GM23338 (cell line): ENCODE data around the gene ZDHHC8. TPM values are rescaled to one million over a fixed set of nuclear protein-coding genes. Genes with fewer than 3 reads are reported as not detected.

Experiments
- CREB1 ChIP-seq: fragments of 250-450 bp; sonication (Bioruptor Pico); IDR thresholded peaks from 2 replicates; pipeline ENCODE4 v1.5.0; 2020; ENCODE audit warnings: low read depth, mild to moderate bottlenecking, moderate library complexity
- EZH2phosphoT487 ChIP-seq: fragments of 200-600 bp; sonication (generic); IDR thresholded peaks from one replicate; pipeline ENCODE4 v1.8.1; 2018; ENCODE audit warnings: antibody characterized with exemption; ENCODE audit not compliant: unreplicated experiment
- JUNB ChIP-seq: IDR thresholded peaks from one replicate; pipeline ENCODE4 v1.6.1; 2016; ENCODE audit warnings: antibody characterized with exemption; ENCODE audit not compliant: unreplicated experiment
- NANOG ChIP-seq: IDR thresholded peaks from 2 replicates; pipeline ENCODE4 v1.6.1; 2016; ENCODE audit warnings: antibody characterized with exemption, borderline replicate concordance
- POLR2AphosphoS5 ChIP-seq: IDR thresholded peaks from 2 replicates; pipeline ENCODE4 v1.6.1; 2016; ENCODE audit warnings: antibody characterized with exemption, low read depth
- ZNF114 ChIP-seq: fragments of 250-450 bp; sonication (Bioruptor Pico); IDR thresholded peaks from 2 replicates; pipeline ENCODE4 v1.5.0; 2020; ENCODE audit warnings: mild to moderate bottlenecking, moderate library complexity
- ZNF331 ChIP-seq: fragments of 250-450 bp; sonication (Bioruptor Pico); IDR thresholded peaks from 2 replicates; pipeline ENCODE4 v1.5.0; 2020; ENCODE audit warnings: low read depth, mild to moderate bottlenecking, moderate library complexity
- ZNF462 ChIP-seq: fragments of 250-450 bp; sonication (Bioruptor Pico); IDR thresholded peaks from 2 replicates; pipeline ENCODE4 v1.5.0; 2020; ENCODE audit warnings: mild to moderate bottlenecking, moderate library complexity
- polyA plus RNA-seq: library from polyadenylated mRNA; unstranded; fragments of >200 nt; fragmentation: Nextera tagmentation; extraction: Ambion mirVana; gene quantifications from 2 replicates; pipeline ENCODE4 v1.2.1, GENCODE V29; 2016
- total RNA-seq: library from RNA; depleted of rRNA; stranded (reverse); fragments of >200 nt; shearing (Covaris generic); gene quantifications from 2 replicates; pipeline ENCODE4 v1.2.3, GENCODE V29; 2014
- TF ChIP-seq, protein P1 (sequence below): IDR thresholded peaks from one replicate; pipeline ENCODE4 v1.6.1; 2018; ENCODE audit warnings: antibody characterized with exemption; ENCODE audit not compliant: unreplicated experiment

Gene ZDHHC8
- total and polyA plus RNA-seq, 2 experiments from 2014 or later, result 13.7 to 47.6 TPM

- TF ChIP-seq ZNF462 (CRISPR knock-in tag) (no peak), CREB1 (CRISPR knock-in tag) (no peak), ZNF331 (CRISPR knock-in tag) (no peak), JUNB (no peak), EZH2phosphoT487 (no peak), NANOG (no peak), ZNF114 (CRISPR knock-in tag) (no peak), POLR2AphosphoS5 (no peak)
- TF ChIP-seq, protein P1, sequence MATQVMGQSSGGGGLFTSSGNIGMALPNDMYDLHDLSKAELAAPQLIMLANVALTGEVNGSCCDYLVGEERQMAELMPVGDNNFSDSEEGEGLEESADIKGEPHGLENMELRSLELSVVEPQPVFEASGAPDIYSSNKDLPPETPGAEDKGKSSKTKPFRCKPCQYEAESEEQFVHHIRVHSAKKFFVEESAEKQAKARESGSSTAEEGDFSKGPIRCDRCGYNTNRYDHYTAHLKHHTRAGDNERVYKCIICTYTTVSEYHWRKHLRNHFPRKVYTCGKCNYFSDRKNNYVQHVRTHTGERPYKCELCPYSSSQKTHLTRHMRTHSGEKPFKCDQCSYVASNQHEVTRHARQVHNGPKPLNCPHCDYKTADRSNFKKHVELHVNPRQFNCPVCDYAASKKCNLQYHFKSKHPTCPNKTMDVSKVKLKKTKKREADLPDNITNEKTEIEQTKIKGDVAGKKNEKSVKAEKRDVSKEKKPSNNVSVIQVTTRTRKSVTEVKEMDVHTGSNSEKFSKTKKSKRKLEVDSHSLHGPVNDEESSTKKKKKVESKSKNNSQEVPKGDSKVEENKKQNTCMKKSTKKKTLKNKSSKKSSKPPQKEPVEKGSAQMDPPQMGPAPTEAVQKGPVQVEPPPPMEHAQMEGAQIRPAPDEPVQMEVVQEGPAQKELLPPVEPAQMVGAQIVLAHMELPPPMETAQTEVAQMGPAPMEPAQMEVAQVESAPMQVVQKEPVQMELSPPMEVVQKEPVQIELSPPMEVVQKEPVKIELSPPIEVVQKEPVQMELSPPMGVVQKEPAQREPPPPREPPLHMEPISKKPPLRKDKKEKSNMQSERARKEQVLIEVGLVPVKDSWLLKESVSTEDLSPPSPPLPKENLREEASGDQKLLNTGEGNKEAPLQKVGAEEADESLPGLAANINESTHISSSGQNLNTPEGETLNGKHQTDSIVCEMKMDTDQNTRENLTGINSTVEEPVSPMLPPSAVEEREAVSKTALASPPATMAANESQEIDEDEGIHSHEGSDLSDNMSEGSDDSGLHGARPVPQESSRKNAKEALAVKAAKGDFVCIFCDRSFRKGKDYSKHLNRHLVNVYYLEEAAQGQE, result no peak
These were observed 45.8 kb downstream of the ZDHHC8 start (continued) for GRCh38 chr22:20177217-20177911.
